ENCODE measurements around the gene TMEM179. TPM values are rescaled to one million over a fixed set of nuclear protein-coding genes. Genes with fewer than 3 reads are reported as not detected.

TMEM179 gene
- total RNA-seq, 1 donor from 2014 or later, result 20.2 TPM

DNA sequence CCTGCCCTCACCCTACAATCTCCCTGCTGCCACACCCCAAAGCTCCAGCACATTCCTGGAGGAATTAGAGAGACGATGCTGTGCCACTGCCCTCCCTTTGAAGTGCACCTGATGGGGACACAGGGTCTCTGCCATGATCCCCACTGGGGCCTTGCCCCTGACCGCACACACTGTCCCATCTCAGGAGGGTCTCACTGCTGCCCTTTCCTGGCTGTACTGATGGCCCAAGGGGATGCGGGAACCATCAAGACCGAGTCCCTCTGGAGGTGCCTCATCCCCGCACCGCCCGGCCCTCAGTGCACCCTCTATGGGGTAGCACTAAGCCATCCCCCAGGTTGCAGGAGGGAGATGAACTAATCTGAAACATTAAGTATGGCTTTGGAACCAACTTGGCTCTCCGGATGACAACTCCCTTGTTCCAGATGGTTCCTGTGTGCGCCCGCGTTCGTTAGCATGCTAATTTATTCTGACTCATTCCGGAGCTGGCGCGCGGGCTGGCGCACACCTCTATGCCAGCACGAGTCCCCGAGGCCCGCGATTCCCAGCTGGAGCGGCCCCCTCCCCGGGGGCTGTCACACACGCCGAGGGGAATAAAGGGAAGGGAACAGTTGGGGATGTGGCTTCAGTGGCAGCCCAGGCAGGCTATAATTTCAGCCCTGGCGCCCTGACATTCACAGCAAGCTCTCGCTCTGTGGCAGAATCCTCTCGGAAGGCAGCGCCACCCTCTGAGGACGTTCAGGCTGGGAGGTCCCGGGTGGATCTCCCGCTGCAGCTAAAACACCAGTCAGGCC lies 59.2 kb downstream of the TMEM179 start:
- H3K4me3 Mint-ChIP-seq, result no peak overlapping the region
- H3K36me3 Mint-ChIP-seq (ENCODE audit: low read depth), result no peaks in the 10 kb centered on the region
- peaks cover 22% of the 10 kb centered on the region for H3K27me3 Mint-ChIP-seq (ENCODE audit: low read depth)
- no peaks in the 10 kb centered on the region for H3K9me3 Mint-ChIP-seq
- TF ChIP-seq, protein P1, sequence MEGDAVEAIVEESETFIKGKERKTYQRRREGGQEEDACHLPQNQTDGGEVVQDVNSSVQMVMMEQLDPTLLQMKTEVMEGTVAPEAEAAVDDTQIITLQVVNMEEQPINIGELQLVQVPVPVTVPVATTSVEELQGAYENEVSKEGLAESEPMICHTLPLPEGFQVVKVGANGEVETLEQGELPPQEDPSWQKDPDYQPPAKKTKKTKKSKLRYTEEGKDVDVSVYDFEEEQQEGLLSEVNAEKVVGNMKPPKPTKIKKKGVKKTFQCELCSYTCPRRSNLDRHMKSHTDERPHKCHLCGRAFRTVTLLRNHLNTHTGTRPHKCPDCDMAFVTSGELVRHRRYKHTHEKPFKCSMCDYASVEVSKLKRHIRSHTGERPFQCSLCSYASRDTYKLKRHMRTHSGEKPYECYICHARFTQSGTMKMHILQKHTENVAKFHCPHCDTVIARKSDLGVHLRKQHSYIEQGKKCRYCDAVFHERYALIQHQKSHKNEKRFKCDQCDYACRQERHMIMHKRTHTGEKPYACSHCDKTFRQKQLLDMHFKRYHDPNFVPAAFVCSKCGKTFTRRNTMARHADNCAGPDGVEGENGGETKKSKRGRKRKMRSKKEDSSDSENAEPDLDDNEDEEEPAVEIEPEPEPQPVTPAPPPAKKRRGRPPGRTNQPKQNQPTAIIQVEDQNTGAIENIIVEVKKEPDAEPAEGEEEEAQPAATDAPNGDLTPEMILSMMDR (conservative IDR thresholded peaks at IDR 0.05), result no peak
- no peaks in the 10 kb centered on the region for H3K4me1 Mint-ChIP-seq
- H3K27ac Mint-ChIP-seq (ENCODE audit: unreplicated experiment), result no peak overlapping the region
- no peak for DNase-seq (ENCODE audit: low read depth, low spot score)

GRCh38 chr14:104544362-104544961 lies 60.1 kb downstream of the TMEM179 start:
- Mint-ChIP-seq H3K27me3 (ENCODE audit: low read depth) (peaks cover 20% of the 10 kb centered on the region), H3K27ac (ENCODE audit: unreplicated experiment) (no peak overlapping the region), H3K9me3 (no peaks in the 10 kb centered on the region), H3K36me3 (ENCODE audit: low read depth) (no peaks in the 10 kb centered on the region), H3K4me1 (no peaks in the 10 kb centered on the region), H3K4me3 (no peak overlapping the region)
- no peak for DNase-seq (ENCODE audit: low read depth, low spot score)
- TF ChIP-seq, protein P1 (conservative IDR thresholded peaks at IDR 0.05), result no peak

GRCh38 chr14:104542871-104543830 lies 61.4 kb downstream of the TMEM179 start:
- no peak for DNase-seq (ENCODE audit: low read depth, low spot score)
- Mint-ChIP-seq H3K4me3 (no peak overlapping the region), H3K27me3 (ENCODE audit: low read depth) (peaks cover 20% of the 10 kb centered on the region), H3K27ac (ENCODE audit: unreplicated experiment) (no peak overlapping the region), H3K9me3 (no peaks in the 10 kb centered on the region), H3K4me1 (no peaks in the 10 kb centered on the region), H3K36me3 (ENCODE audit: low read depth) (no peaks in the 10 kb centered on the region)
- TF ChIP-seq, protein P1 (conservative IDR thresholded peaks at IDR 0.05), result no peak

- no peak for DNase-seq (ENCODE audit: low read depth, low spot score)
- Mint-ChIP-seq H3K27me3 (ENCODE audit: low read depth) (peaks cover 20% of the 10 kb centered on the region), H3K27ac (ENCODE audit: unreplicated experiment) (no peak overlapping the region), H3K4me3 (no peak overlapping the region), H3K36me3 (ENCODE audit: low read depth) (no peaks in the 10 kb centered on the region), H3K4me1 (no peaks in the 10 kb centered on the region), H3K9me3 (no peaks in the 10 kb centered on the region)
- TF ChIP-seq, protein P1 (conservative IDR thresholded peaks at IDR 0.05), result no peak
Measured at GRCh38 chr14:104541905-104542465, 62.6 kb downstream of the TMEM179 start.

Other genes with a start within 250 kb of the TMEM179 start
- gene C14orf180, start 25.0 kb downstream of the TMEM179 start, total RNA-seq, result not detected in 2 replicates
- gene INF2, start 84.8 kb upstream of the TMEM179 start, total RNA-seq, result 60.6 and 61.7 TPM in 2 replicates
- gene ADSS1, start 119.5 kb upstream of the TMEM179 start, total RNA-seq, result 4.4 and 5.0 TPM in 2 replicates
- gene SIVA1, start 148.4 kb upstream of the TMEM179 start, total RNA-seq, result 109 and 121 TPM in 2 replicates
- gene AKT1, start 191.0 kb upstream of the TMEM179 start, total RNA-seq, result 179 and 191 TPM in 2 replicates
- 2.2 and 2.7 TPM in 2 replicates for gene ZBTB42, start 196.3 kb upstream of the TMEM179 start, total RNA-seq

All from neural crest cell (in vitro differentiated cells).